ENCODE results near the gene XRCC6. TPM values are rescaled to one million over a fixed set of nuclear protein-coding genes. Genes with fewer than 3 reads are reported as not detected.

XRCC6 gene
- polyA plus RNA-seq, 3 donors: 82.5 to 158 (median 152) TPM

- WGBS, 3 donors: 94 to 98% (median 97%) methylated on average over 15 to 16 of the region's 16 CpGs
- H3K27ac ChIP-seq (ENCODE audit: low read depth, low read length): no peak overlapping the region
Measured at GRCh38 chr22:41700108-41700364, 78.9 kb downstream of the XRCC6 start.

GRCh38 chr22:41702763-41703162 lies 81.7 kb downstream of the XRCC6 start:
- H3K27ac ChIP-seq (ENCODE audit: low read depth, low read length): no peak overlapping the region
- 83 to 97% (median 96%) methylated on average over 9 of the region's 9 CpGs for WGBS, 3 donors

GRCh38 chr22:41709341-41709740 lies 88.2 kb downstream of the XRCC6 start:
- H3K27ac ChIP-seq (ENCODE audit: low read depth, low read length): no peak overlapping the region
- 88 to 93% (median 93%) methylated on average over 10 of the region's 10 CpGs for WGBS, 3 donors

- WGBS, 3 donors: 87 to 97% (median 96%) methylated on average over 9 of the region's 9 CpGs
- H3K27ac ChIP-seq (ENCODE audit: low read depth, low read length): no peak overlapping the region
Measured at GRCh38 chr22:41713004-41713403, 91.9 kb downstream of the XRCC6 start.

Other genes with a start within 250 kb of the XRCC6 start
- gene TEF, start 239.4 kb upstream of the XRCC6 start, polyA plus RNA-seq: 10 to 100 TPM in 2 of 3 donors, 1 to 10 TPM in 1; 9.9 to 19.0 (median 15.9) TPM
- gene TOB2, start 174.5 kb upstream of the XRCC6 start, polyA plus RNA-seq: 10 to 100 TPM; 18.4 to 48.0 (median 25.4) TPM
- 10 to 100 TPM; 26.0 to 41.7 (median 36.8) TPM for gene PHF5A, start 152.6 kb upstream of the XRCC6 start, polyA plus RNA-seq
- 100 to 1,000 TPM in 1 of 3 donors, 10 to 100 TPM in 2; 61.9 to 197 (median 63.4) TPM for gene ACO2, start 152.2 kb upstream of the XRCC6 start, polyA plus RNA-seq
- 10 to 100 TPM; 10.4 to 56.0 (median 28.1) TPM for gene POLR3H, start 76.8 kb upstream of the XRCC6 start, polyA plus RNA-seq
- 1 to 10 TPM in 2 of 3 donors, under 1 TPM in 1; 0.91 to 8.3 (median 5.1) TPM for gene CSDC2, start 60.3 kb upstream of the XRCC6 start, polyA plus RNA-seq
- gene PMM1, start 31.5 kb upstream of the XRCC6 start, polyA plus RNA-seq: 100 to 1,000 TPM in 1 of 3 donors, 10 to 100 TPM in 2; 41.9 to 171 (median 68.4) TPM
- gene DESI1, start 252 bp upstream of the XRCC6 start, polyA plus RNA-seq: 10 to 100 TPM in 2 of 3 donors, 1 to 10 TPM in 1; 7.0 to 19.6 (median 16.8) TPM
- 100 to 1,000 TPM in 2 of 3 donors, 10 to 100 TPM in 1; 78.2 to 139 (median 121) TPM for gene SNU13, start 67.6 kb downstream of the XRCC6 start, polyA plus RNA-seq
- gene MEI1, start 78.2 kb downstream of the XRCC6 start, polyA plus RNA-seq: 1 to 10 TPM in 1 of 3 donors, under 1 TPM in 2; 0.34 to 1.6 (median 0.86) TPM
- 1 to 10 TPM in 2 of 3 donors, under 1 TPM in 1; 0.79 to 2.9 (median 1.8) TPM for gene CCDC134, start 179.4 kb downstream of the XRCC6 start, polyA plus RNA-seq
- gene SREBF2, start 211.8 kb downstream of the XRCC6 start, polyA plus RNA-seq: 10 to 100 TPM; 20.8 to 40.6 (median 35.8) TPM